Adipocyte (in vitro differentiated cells): ENCODE data around the gene IL2RG.

Experiments
- DNase-seq: peaks from one replicate; pipeline ENCODE4 v3.0.0-alpha.2; 2015; ENCODE audit warnings: low read depth
- H3K27me3 ChIP-seq: replicated peaks from 2 replicates; pipeline ENCODE4 v1.7.0; 2013; ENCODE audit warnings: mild to moderate bottlenecking, low read length, moderate library complexity; ENCODE audit not compliant: control insufficient read depth, insufficient read depth
- H3K36me3 ChIP-seq: 2 replicates; pipeline ENCODE4 v1.7.0; 2013; ENCODE audit warnings: low read length, mild to moderate bottlenecking, moderate library complexity; ENCODE audit not compliant: control insufficient read depth, insufficient read depth, severe bottlenecking
- H3K4me1 ChIP-seq: 2 replicates; pipeline ENCODE4 v1.7.0; 2013; ENCODE audit warnings: mild to moderate bottlenecking, low read length, moderate library complexity; ENCODE audit not compliant: control insufficient read depth, insufficient read depth
- H3K4me3 ChIP-seq: 2 replicates; pipeline ENCODE4 v1.7.0; 2013; ENCODE audit warnings: mild to moderate bottlenecking, low read length, moderate library complexity
- H3K9ac ChIP-seq: 2 replicates; pipeline ENCODE4 v1.7.0; 2013; ENCODE audit warnings: mild to moderate bottlenecking, low read length, moderate library complexity
- H3K9me3 ChIP-seq: 2 replicates; pipeline ENCODE4 v1.7.0; 2013; ENCODE audit warnings: mild to moderate bottlenecking, low read length, moderate library complexity; ENCODE audit not compliant: control insufficient read depth

Gene IL2RG

GRCh38 chrX:71140440-71140839 is 29.1 kb upstream of the IL2RG start:
- Histone ChIP-seq H3K36me3 (peaks cover 46% of the 10 kb centered on the region), H3K4me3 (no peak overlapping the region)

GRCh38 chrX:71131510-71131909 is 20.1 kb upstream of the IL2RG start:
- no peak overlapping the region for H3K9ac ChIP-seq
- H3K4me1 ChIP-seq: peaks cover 11% of the 10 kb centered on the region
- H3K4me3 ChIP-seq: no peak overlapping the region
- H3K9me3 ChIP-seq: peaks cover 7% of the 10 kb centered on the region
- H3K27me3 ChIP-seq: peaks cover 3% of the 10 kb centered on the region
- no peak for DNase-seq
- peaks cover 83% of the 10 kb centered on the region for H3K36me3 ChIP-seq

More at GRCh38 chrX:71140440-71140839, 29.1 kb upstream of the IL2RG start:
- Histone ChIP-seq H3K9ac (no peak overlapping the region), H3K27me3 (peaks cover 8% of the 10 kb centered on the region), H3K9me3 (no peaks in the 10 kb centered on the region), H3K4me1 (no peaks in the 10 kb centered on the region)
- no peak for DNase-seq

- peaks cover 80% of the 10 kb centered on the region for H3K36me3 ChIP-seq
- peaks cover 3% of the 10 kb centered on the region for H3K27me3 ChIP-seq
Observed at GRCh38 chrX:71128915-71129765, 17.8 kb upstream of the IL2RG start.

GRCh38 chrX:71128166-71128833 is 16.9 kb upstream of the IL2RG start:
- peaks cover 83% of the 10 kb centered on the region for H3K36me3 ChIP-seq

More at GRCh38 chrX:71128915-71129765, 17.8 kb upstream of the IL2RG start:
- peaks cover 7% of the 10 kb centered on the region for H3K9me3 ChIP-seq
- H3K4me1 ChIP-seq: peaks cover 11% of the 10 kb centered on the region
- DNase-seq: peak; percentile 74
- no peak overlapping the region for H3K4me3 ChIP-seq
- H3K9ac ChIP-seq: no peak overlapping the region

GRCh38 chrX:71118985-71119535 is 7.7 kb upstream of the IL2RG start:
- Histone ChIP-seq H3K36me3 (peaks cover 33% of the 10 kb centered on the region), H3K27me3 (no peaks in the 10 kb centered on the region), H3K4me1 (no peaks in the 10 kb centered on the region), H3K4me3 (peak overlapping the region; percentile 79), H3K9me3 (no peaks in the 10 kb centered on the region), H3K9ac (peak overlapping the region; percentile 84)
- DNase-seq: peak; percentile 29

More at GRCh38 chrX:71128166-71128833, 16.9 kb upstream of the IL2RG start:
- Histone ChIP-seq H3K4me3 (no peak overlapping the region), H3K9ac (no peak overlapping the region), H3K27me3 (peaks cover 3% of the 10 kb centered on the region), H3K4me1 (peaks cover 11% of the 10 kb centered on the region), H3K9me3 (peaks cover 7% of the 10 kb centered on the region)
- peak; percentile 23 for DNase-seq

GRCh38 chrX:71118032-71118984 is 6.9 kb upstream of the IL2RG start, which contains the start of gene MED12:
Gene MED12 (plus strand): TSS chrX:71118596. CDS start chrX:71118755, 159 bp downstream.
- H3K9me3 ChIP-seq: no peaks in the 10 kb centered on the region
- H3K27me3 ChIP-seq: peaks cover 4% of the 10 kb centered on the region
- H3K4me1 ChIP-seq: no peaks in the 10 kb centered on the region
- H3K36me3 ChIP-seq: peaks cover 25% of the 10 kb centered on the region
- H3K4me3 ChIP-seq: peak within 1 kb of the TSS; percentile 79
- peak within 1 kb of the TSS; percentile 84 for H3K9ac ChIP-seq
- DNase-seq: peak; percentile 89

- Histone ChIP-seq H3K27me3 (peaks cover 9% of the 10 kb centered on the region), H3K9ac (no peak overlapping the region), H3K9me3 (no peaks in the 10 kb centered on the region), H3K4me1 (no peaks in the 10 kb centered on the region), H3K36me3 (peaks cover 16% of the 10 kb centered on the region), H3K4me3 (no peak overlapping the region)
- DNase-seq: no peak
Observed at GRCh38 chrX:71117358-71117757, 6.0 kb upstream of the IL2RG start.

- no peaks in the 10 kb centered on the region for H3K4me1 ChIP-seq
- H3K4me3 ChIP-seq: no peak overlapping the region
- H3K9me3 ChIP-seq: no peaks in the 10 kb centered on the region
- H3K9ac ChIP-seq: no peak overlapping the region
- no peak for DNase-seq
- no peaks in the 10 kb centered on the region for H3K36me3 ChIP-seq
- peaks cover 50% of the 10 kb centered on the region for H3K27me3 ChIP-seq
Observed at GRCh38 chrX:71111921-71112431, 599 bp upstream of the IL2RG start.

GRCh38 chrX:71109051-71109450 is 2.3 kb downstream of the IL2RG start:
- Histone ChIP-seq H3K9me3 (no peaks in the 10 kb centered on the region), H3K4me1 (no peaks in the 10 kb centered on the region), H3K4me3 (no peak overlapping the region), H3K36me3 (no peaks in the 10 kb centered on the region), H3K27me3 (peaks cover 53% of the 10 kb centered on the region), H3K9ac (no peak overlapping the region)
- DNase-seq: no peak

- no peak overlapping the region for H3K4me3 ChIP-seq
- H3K9me3 ChIP-seq: no peaks in the 10 kb centered on the region
- H3K4me1 ChIP-seq: no peaks in the 10 kb centered on the region
- no peaks in the 10 kb centered on the region for H3K36me3 ChIP-seq
- DNase-seq: no peak
- no peak overlapping the region for H3K9ac ChIP-seq
- peaks cover 48% of the 10 kb centered on the region for H3K27me3 ChIP-seq
Observed at GRCh38 chrX:71107762-71108360, 3.5 kb downstream of the IL2RG start.
